ENCODE measurements around the gene DCX.

The DCX gene

DNA sequence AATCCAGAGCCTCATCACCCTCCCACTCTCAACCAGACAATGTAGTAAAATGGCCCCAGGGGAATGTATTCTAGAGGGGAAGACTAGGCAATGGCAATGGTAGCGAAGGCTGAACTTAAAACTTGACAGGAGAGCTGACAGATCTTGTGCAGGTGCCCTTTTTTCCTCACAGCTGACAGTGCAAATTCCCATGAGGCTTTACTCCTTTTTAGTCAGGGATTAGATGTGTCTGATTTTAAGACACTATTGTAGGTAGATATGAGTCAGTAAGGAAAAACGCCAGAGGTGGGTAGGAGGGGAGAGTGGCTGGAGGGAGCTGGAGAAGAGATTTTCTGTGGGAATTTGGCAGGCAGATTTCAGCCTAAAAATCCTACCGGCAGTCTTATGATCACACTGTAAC lies 152.4 kb downstream of the DCX start:
- H3K4me3 ChIP-seq (ENCODE audit: low read depth in 1 of 5, low read length in 5 of 5) = no peak overlapping the region
- H3K9me3 ChIP-seq (ENCODE audit: control insufficient read depth in 5 of 5, low read length in 5 of 5) = no peaks in the 10 kb centered on the region
- H3K36me3 ChIP-seq (ENCODE audit: control insufficient read depth in 5 of 5, insufficient read depth in 5 of 5, low read length in 5 of 5) = no peaks in the 10 kb centered on the region
- H3K9ac ChIP-seq (ENCODE audit: low read length in 5 of 5) = no peak overlapping the region
- no peak overlapping the region for H3K27ac ChIP-seq (ENCODE audit: low read depth, low read length)
- H3K4me1 ChIP-seq (ENCODE audit: control insufficient read depth in 5 of 5, insufficient read depth in 5 of 5, low read length in 5 of 5) = peaks cover 0 to 9% (median 0%) of the 10 kb centered on the region in 5 donors
- H3K27me3 ChIP-seq (ENCODE audit: control insufficient read depth in 5 of 5, insufficient read depth in 4 of 5, low read length in 5 of 5) = peaks cover 3 to 9% (median 7%) of the 10 kb centered on the region in 5 donors

DNA sequence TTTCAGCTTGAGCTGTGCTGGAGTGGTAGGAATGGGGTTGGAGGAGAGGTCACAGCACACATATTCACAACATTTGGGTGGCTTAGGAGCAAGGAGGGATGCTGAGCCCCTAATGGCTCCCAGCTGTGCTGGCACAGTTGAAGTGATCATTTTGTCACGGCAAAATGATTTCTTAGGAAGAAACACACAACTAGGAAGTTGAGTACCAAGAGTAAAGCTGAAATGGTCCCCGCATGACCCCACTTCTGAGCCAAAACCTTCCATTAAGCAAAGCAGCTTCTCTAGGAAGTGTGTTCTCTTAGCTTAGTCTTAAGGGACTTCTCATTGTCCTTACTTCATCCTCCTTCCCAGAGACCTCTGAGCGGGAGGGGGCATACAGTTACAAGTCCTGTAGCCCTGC lies 154.3 kb downstream of the DCX start:
- Histone ChIP-seq H3K9me3 (ENCODE audit: control insufficient read depth in 5 of 5, low read length in 5 of 5) (no peaks in the 10 kb centered on the region), H3K27me3 (ENCODE audit: control insufficient read depth in 5 of 5, insufficient read depth in 4 of 5, low read length in 5 of 5) (peaks cover 3 to 9% (median 6%) of the 10 kb centered on the region in 5 donors), H3K36me3 (ENCODE audit: control insufficient read depth in 5 of 5, insufficient read depth in 5 of 5, low read length in 5 of 5) (no peaks in the 10 kb centered on the region), H3K4me1 (ENCODE audit: control insufficient read depth in 5 of 5, insufficient read depth in 5 of 5, low read length in 5 of 5) (peaks cover 0 to 9% (median 0%) of the 10 kb centered on the region in 5 donors), H3K27ac (ENCODE audit: low read depth, low read length) (no peak overlapping the region), H3K9ac (ENCODE audit: low read length in 5 of 5) (no peak overlapping the region), H3K4me3 (ENCODE audit: low read depth in 1 of 5, low read length in 5 of 5) (no peak overlapping the region)

DNA sequence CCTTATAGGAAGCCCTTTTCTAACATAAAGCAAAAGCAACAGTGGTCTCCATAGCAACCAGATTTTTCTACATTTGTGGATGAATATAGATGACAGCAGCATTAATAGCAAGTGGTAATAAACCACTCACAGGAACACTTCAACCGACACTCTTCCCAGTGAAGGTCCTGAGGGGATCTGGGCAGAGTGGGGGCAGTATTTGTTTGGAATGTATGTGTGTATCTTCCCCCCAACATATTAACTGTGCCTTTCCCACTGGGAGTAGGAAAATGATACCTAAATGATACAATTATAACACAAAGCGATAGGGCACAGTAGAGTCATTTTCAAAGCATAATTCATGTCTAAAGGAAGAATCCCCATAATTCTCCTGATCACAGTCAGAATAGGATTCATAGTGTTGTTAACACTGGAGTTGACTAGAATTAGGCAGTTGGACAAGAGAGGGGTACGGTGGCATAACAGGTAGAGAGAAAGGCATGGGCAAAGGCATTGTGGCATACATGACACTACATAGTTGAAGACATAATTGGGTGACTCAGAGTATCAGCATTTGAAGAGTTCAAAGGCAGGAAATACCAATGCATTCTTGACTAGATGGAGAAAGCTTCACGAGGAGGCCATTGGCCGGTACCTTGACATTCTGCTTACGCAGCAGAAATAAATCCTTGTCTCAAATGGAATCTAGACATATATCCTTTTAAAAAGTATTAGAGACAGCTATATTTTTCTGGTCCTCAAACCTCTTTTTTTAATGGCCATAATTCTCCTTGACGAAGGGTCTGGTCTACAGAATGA lies 156.9 kb downstream of the DCX start:
- peaks cover 3 to 14% (median 4%) of the 10 kb centered on the region in 5 donors for H3K27me3 ChIP-seq (ENCODE audit: control insufficient read depth in 5 of 5, insufficient read depth in 4 of 5, low read length in 5 of 5)
- H3K4me3 ChIP-seq (ENCODE audit: low read depth in 1 of 5, low read length in 5 of 5) = no peak overlapping the region

DNA sequence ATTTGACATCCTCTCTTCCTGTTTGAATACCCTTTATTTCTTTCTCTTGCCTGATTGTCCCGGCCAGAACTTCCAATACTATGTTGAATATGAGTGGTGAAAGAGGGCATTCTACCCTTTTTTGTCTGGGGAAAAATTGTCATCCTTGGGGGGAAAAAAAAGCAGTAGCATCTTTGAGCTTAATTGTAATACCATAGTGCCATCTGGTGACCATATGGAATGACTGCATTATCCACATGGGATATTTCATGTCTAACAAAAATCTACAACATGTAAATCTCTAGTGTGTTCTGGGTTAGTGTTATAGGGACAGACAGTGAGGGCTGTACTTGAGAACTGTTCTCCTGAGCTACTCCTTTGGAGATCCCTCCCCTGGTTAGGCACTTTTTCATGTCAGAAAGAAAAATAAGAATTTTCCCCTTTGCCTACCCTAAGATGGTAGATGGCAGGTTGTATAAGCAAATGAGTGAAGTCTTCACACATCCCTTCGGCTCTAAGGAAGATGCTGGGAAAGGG lies 167.7 kb downstream of the DCX start:
- Histone ChIP-seq H3K36me3 (ENCODE audit: control insufficient read depth in 5 of 5, insufficient read depth in 5 of 5, low read length in 5 of 5) (no peaks in the 10 kb centered on the region), H3K9ac (ENCODE audit: low read length in 5 of 5) (no peak overlapping the region), H3K27me3 (ENCODE audit: control insufficient read depth in 5 of 5, insufficient read depth in 4 of 5, low read length in 5 of 5) (peaks cover 0 to 12% (median 3%) of the 10 kb centered on the region in 5 donors), H3K4me1 (ENCODE audit: control insufficient read depth in 5 of 5, insufficient read depth in 5 of 5, low read length in 5 of 5) (no peaks in the 10 kb centered on the region), H3K9me3 (ENCODE audit: control insufficient read depth in 5 of 5, low read length in 5 of 5) (no peaks in the 10 kb centered on the region), H3K4me3 (ENCODE audit: low read depth in 1 of 5, low read length in 5 of 5) (no peak overlapping the region), H3K27ac (ENCODE audit: low read depth, low read length) (no peak overlapping the region)

More for the DNA sequence above, 156.9 kb downstream of the DCX start:
- no peaks in the 10 kb centered on the region for H3K36me3 ChIP-seq (ENCODE audit: control insufficient read depth in 5 of 5, insufficient read depth in 5 of 5, low read length in 5 of 5)
- no peak overlapping the region for H3K9ac ChIP-seq (ENCODE audit: low read length in 5 of 5)
- no peak overlapping the region for H3K27ac ChIP-seq (ENCODE audit: low read depth, low read length)
- no peaks in the 10 kb centered on the region for H3K9me3 ChIP-seq (ENCODE audit: control insufficient read depth in 5 of 5, low read length in 5 of 5)
- H3K4me1 ChIP-seq (ENCODE audit: control insufficient read depth in 5 of 5, insufficient read depth in 5 of 5, low read length in 5 of 5) = peaks cover 0 to 6% (median 0%) of the 10 kb centered on the region in 5 donors
